GM12878 (cell line): ENCODE measurements around the gene SLC30A7. TPM values are rescaled to one million over a fixed set of nuclear protein-coding genes. Genes with fewer than 3 reads are reported as not detected.

Experiments
- ATAC-seq: fragments of 200-7000 bp; cut with Tn5 transposase; 3 replicates; pipeline ENCODE4 v1.9.1; 2020; ENCODE audit warnings: mild to moderate bottlenecking, moderate library complexity
- BruUV-seq: library from RNA; stranded (reverse); fragments of 400-500 nt; replicated peaks from 2 replicates; lab custom pipeline; 2021; lab: Mats Ljungman, UMichigan
- CTCF ChIA-PET: fragments of 300-600 bp; sonication (Branson Sonifier 250); formaldehyde crosslinking; extraction: SDS; loops from one replicate; lab custom pipeline; 2021; ENCODE audit warnings: inconsistent platforms; lab: Yijun Ruan, JAX
- POLR2A ChIA-PET: fragments of 350-600 bp; formaldehyde crosslinking; extraction: SDS; loops from one replicate; lab custom pipeline; 2021; ENCODE audit warnings: inconsistent platforms; lab: Charles Lee
- RAD21 ChIA-PET: fragments of 300-600 bp; sonication (Branson Sonifier 250); formaldehyde crosslinking; loops from one replicate; lab custom pipeline; 2023; ENCODE audit warnings: antibody characterized with exemption; ENCODE audit not compliant: unreplicated experiment; lab: Charles Lee
- SMC1A ChIA-PET: fragments of 300-600 bp; sonication (Branson Sonifier 250); formaldehyde crosslinking; loops from one replicate; lab custom pipeline; 2023; ENCODE audit not compliant: unreplicated experiment, uncharacterized antibody; lab: Charles Lee
- DNase-seq: peaks from one replicate; pipeline ENCODE4 v3.0.0-alpha.2; 2011; ENCODE audit warnings: low read depth, low spot score
- FAIRE-seq: peaks from 3 replicates; lab custom pipeline; 2011; peaks lifted over from hg19 to GRCh38; lab: Jason Lieb, UNC
- H2AFZ ChIP-seq: 2 replicates; pipeline ENCODE4 v1.6.0; 2011; ENCODE audit warnings: low read depth, low read length, control low read depth; ENCODE audit not compliant: control insufficient read depth
- H3K27ac ChIP-seq: 2 replicates; pipeline ENCODE4 v1.5.1; 2011; ENCODE audit warnings: control low read depth; ENCODE audit not compliant: control insufficient read depth, insufficient read depth
- H3K27me3 ChIP-seq, 2 experiments: replicated peaks in 1 of 2; 2 replicates each; pipeline versions ENCODE4 v1.6.0 to v1.6.1; 2011; ENCODE audit warnings: low read length in 1 of 2; ENCODE audit not compliant: control insufficient read depth in 2 of 2, insufficient read depth in 2 of 2
- H3K36me3 ChIP-seq, 2 experiments: 2 replicates each; pipeline ENCODE4 v1.5.1; 2011; ENCODE audit warnings: low read length in 1 of 2; ENCODE audit not compliant: control insufficient read depth in 2 of 2, insufficient read depth in 2 of 2
- H3K4me1 ChIP-seq: 2 replicates; pipeline ENCODE4 v1.6.1; 2011; ENCODE audit warnings: mild to moderate bottlenecking, low read length, moderate library complexity, mixed read lengths; ENCODE audit not compliant: control insufficient read depth, insufficient read depth
- H3K4me2 ChIP-seq: 2 replicates; pipeline ENCODE4 v1.6.0; 2011; ENCODE audit warnings: control low read depth; ENCODE audit not compliant: control insufficient read depth, insufficient read depth
- H3K4me3 ChIP-seq: fragments of 200-600 bp; sonication (generic); 2 replicates; pipeline ENCODE4 v1.5.1; 2016
- H3K79me2 ChIP-seq: 2 replicates; pipeline ENCODE4 v1.6.0; 2011; ENCODE audit warnings: low read length; ENCODE audit not compliant: control insufficient read depth, insufficient read depth
- H3K9ac ChIP-seq: 2 replicates; pipeline ENCODE4 v1.8.0; 2011; ENCODE audit warnings: low read length, control low read depth, mixed read lengths; ENCODE audit not compliant: control insufficient read depth, insufficient read depth
- H3K9me3 ChIP-seq: replicated peaks from 3 replicates; pipeline ENCODE4 v1.5.1; 2011; ENCODE audit warnings: mild to moderate bottlenecking, low read length; ENCODE audit not compliant: control insufficient read depth, insufficient read depth
- H4K20me1 ChIP-seq: 2 replicates; pipeline ENCODE4 v1.6.0; 2011; ENCODE audit not compliant: control insufficient read depth, insufficient read depth
- BHLHE40 ChIP-seq, 2 experiments: fragments of 450-650 bp in 1 of 2; IDR thresholded peaks; 2 replicates each; pipeline ENCODE4 v1.6.1; 2011 to 2017; ENCODE audit warnings: low read depth in 2 of 2, borderline replicate concordance in 1 of 2, improper control_type of control experiment in 1 of 2, low read length in 1 of 2, mild to moderate bottlenecking in 1 of 2
- CBX5 ChIP-seq: sonication (generic); IDR thresholded peaks from 2 replicates; pipeline ENCODE4 v1.6.1; 2016; ENCODE audit warnings: low read depth, moderate library complexity, mild to moderate bottlenecking, inconsistent platforms
- HDAC6 ChIP-seq: fragments of 200-600 bp; sonication (generic); IDR thresholded peaks from one replicate; pipeline ENCODE4 v1.8.0; 2017; ENCODE audit warnings: antibody characterized with exemption; ENCODE audit not compliant: unreplicated experiment
- IKZF1 ChIP-seq: fragments of 450-650 bp; conservative IDR thresholded peaks from 2 replicates; pipeline ENCODE4 v1.6.1; 2017; ENCODE audit warnings: antibody characterized with exemption, mild to moderate bottlenecking
- KDM1A ChIP-seq: fragments of 200-600 bp; sonication (generic); IDR thresholded peaks from 2 replicates; pipeline ENCODE4 v1.6.1; 2016; ENCODE audit warnings: borderline replicate concordance
- NR2C1 ChIP-seq: fragments of 450-650 bp; IDR thresholded peaks from 2 replicates; pipeline ENCODE4 v1.6.1; 2017; ENCODE audit warnings: antibody characterized with exemption, mild to moderate bottlenecking, moderate library complexity
- NR2F1 ChIP-seq: fragments of 450-650 bp; conservative IDR thresholded peaks from 2 replicates; pipeline ENCODE4 v1.6.1; 2017; ENCODE audit warnings: mild to moderate bottlenecking
- PAX5 ChIP-seq: IDR thresholded peaks from 2 replicates; pipeline ENCODE4 v1.6.1; 2011; ENCODE audit warnings: low read depth, low read length, borderline replicate concordance
- POU2F2 ChIP-seq: IDR thresholded peaks from 3 replicates; pipeline ENCODE4 v1.6.1; 2011; ENCODE audit warnings: low read depth, mild to moderate bottlenecking, low read length, borderline replicate concordance
- RELA ChIP-seq: fragments of 450-650 bp; IDR thresholded peaks from 2 replicates; pipeline ENCODE4 v1.8.0; 2014; ENCODE audit warnings: borderline replicate concordance; ENCODE audit not compliant: partially characterized antibody
- SIN3A ChIP-seq: IDR thresholded peaks from 2 replicates; pipeline ENCODE4 v1.6.1; 2012; ENCODE audit warnings: low read depth, low read length, improper control_type of control experiment
- SPI1 ChIP-seq: IDR thresholded peaks from 2 replicates; pipeline ENCODE4 v1.6.1; 2011; ENCODE audit warnings: low read depth, mild to moderate bottlenecking, low read length, moderate library complexity, borderline replicate concordance; ENCODE audit not compliant: insufficient read depth
- SUZ12 ChIP-seq: fragments of 200-600 bp; sonication (generic); IDR thresholded peaks from one replicate; pipeline ENCODE4 v1.6.1; 2018; ENCODE audit warnings: antibody characterized with exemption, mild to moderate bottlenecking; ENCODE audit not compliant: unreplicated experiment
- TCF12 ChIP-seq: IDR thresholded peaks from 2 replicates; pipeline ENCODE4 v1.6.1; 2011; ENCODE audit warnings: low read depth, mild to moderate bottlenecking, low read length
- WGBS: methylation state at CpG from one replicate; pipeline ENCODE4 v1.1.6; 2016; ENCODE audit warnings: low lambda C conversion rate; ENCODE audit not compliant: insufficient replicate concordance, insufficient coverage; ENCODE audit errors: missing lambda C conversion rate; 5-methylcytosine and 5-hydroxymethylcytosine counted together
- in situ Hi-C: fragments of 300-500 bp; cut with MboI; formaldehyde crosslinking; loops from 9 replicates; pipeline ENCODE4 v1.14.3; 2018; ENCODE audit warnings: mixed read lengths
- intact Hi-C: fragments of 100-400 bp; cut with micrococcal nuclease; formaldehyde crosslinking; loops from one replicate; pipeline ENCODE4 v1.14.2; 2022; ENCODE audit not compliant: unreplicated experiment
- polyA plus RNA-seq, 11 experiments: library from polyadenylated mRNA; depleted of rRNA in 4 of 11; unstranded in 6 of 11; stranded (reverse) in 5 of 11; fragments of >200 nt; fragmentation: Nextera tagmentation in 4 of 11; fragmentation: Illumina TruSeq in 1 of 11; extraction: Ambion mirVana in 4 of 11; extraction: Trizol in 1 of 11; gene quantifications; 1 replicate in 1 of 11; 2 replicates in 10 of 11; pipeline versions ENCODE4 v1.2.1 to v1.2.3, GENCODE V29; 2011 to 2016; ENCODE audit warnings: inconsistent platforms in 2 of 11, missing spikeins in 2 of 11, low read depth in 1 of 11
- total RNA-seq, 4 experiments: library from RNA; depleted of rRNA in 3 of 4; stranded (reverse); fragments of >200 nt in 3 of 4; fragmentation: Illumina TruSeq in 1 of 4; extraction: Trizol in 1 of 4; gene quantifications; 2 replicates each; pipeline versions ENCODE4 v1.2.1 to v1.2.3, GENCODE V29; 2013 to 2021
- TF ChIP-seq, protein P1 (sequence below): fragments of 450-650 bp; IDR thresholded peaks from 2 replicates; pipeline ENCODE4 v1.6.1; 2017; ENCODE audit warnings: mild to moderate bottlenecking, moderate library complexity
- TF ChIP-seq, protein P2 (sequence below), 3 experiments: IDR thresholded peaks in 2 of 3; conservative IDR thresholded peaks in 1 of 3; 2 replicates each; pipeline ENCODE4 v1.5.1; 2011; ENCODE audit warnings: low read depth in 3 of 3, low read length in 3 of 3, mild to moderate bottlenecking in 3 of 3, control low read depth in 2 of 3, moderate library complexity in 2 of 3, inconsistent platforms in 1 of 3, mixed read lengths in 1 of 3; ENCODE audit not compliant: control insufficient read depth in 2 of 3, insufficient read depth in 1 of 3; ENCODE audit errors: extremely low read depth in 1 of 3
- TF ChIP-seq, protein P3 (sequence below): IDR thresholded peaks from 2 replicates; pipeline ENCODE4 v1.6.1; 2011; ENCODE audit warnings: borderline replicate concordance, low read depth, mild to moderate bottlenecking, moderate library complexity, low read length; ENCODE audit not compliant: insufficient read depth, poor library complexity, severe bottlenecking

The SLC30A7 gene
- total and polyA plus RNA-seq, 10 of the 15 experiments (the other 5 are each of a cell fraction or from before 2014, with no cell fraction given), result 4.4 to 23.3 (median 16.9) TPM

DNA sequence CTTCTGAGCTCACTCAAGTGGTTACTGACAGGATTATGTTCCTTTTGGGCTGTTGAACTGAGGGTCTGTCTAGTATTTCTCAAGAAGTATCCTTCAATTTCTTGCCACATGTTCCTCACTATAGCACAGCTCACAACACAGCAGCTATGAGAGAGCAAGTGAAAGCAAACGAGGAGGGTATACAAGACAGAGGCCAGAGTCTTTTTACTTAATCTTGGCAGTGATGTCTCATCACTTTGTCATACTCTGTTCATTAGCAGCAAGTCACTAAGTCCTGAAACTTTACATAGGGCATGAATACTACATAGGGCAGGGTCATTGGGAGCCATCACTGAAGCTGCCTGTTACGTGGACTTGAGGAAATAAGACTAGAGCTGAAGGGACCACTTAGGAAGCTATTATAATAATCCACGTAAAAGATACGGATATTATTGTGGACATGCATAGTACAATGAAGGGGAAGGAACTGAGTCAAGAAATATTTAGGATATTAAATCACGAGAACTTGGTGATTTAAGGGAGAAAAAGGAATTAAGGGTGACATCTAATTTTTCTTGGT lies 63.7 kb downstream of the SLC30A7 start:
- Histone ChIP-seq H3K79me2 (no peaks in the 10 kb centered on the region), H3K9me3 (no peaks in the 10 kb centered on the region), H3K4me3 (no peak overlapping the region), H3K4me1 (no peaks in the 10 kb centered on the region), H2AFZ (no peak overlapping the region), H3K4me2 (no peak overlapping the region), H3K27ac (no peak overlapping the region), H3K9ac (no peak overlapping the region), H3K27me3 (no peaks in the 10 kb centered on the region), H3K36me3 (no peaks in the 10 kb centered on the region; a peak in 1 of 4 replicates), H4K20me1 (no peaks in the 10 kb centered on the region)
- 91% methylated on average over 5 of the region's 5 CpGs for WGBS
- CTCF ChIA-PET, result interaction anchor here (0.5 to 1.5 kb wide), 6 partner anchors 11 to 117 kb away, joined by 3 to 4 read pairs (median 3); no protein-coding TSS in a partner anchor
- SMC1A ChIA-PET, result interaction anchor here (0.6 to 1.9 kb wide), 10 partner anchors 9 to 328 kb away, joined by 3 to 4 read pairs (median 3); no protein-coding TSS in a partner anchor
- ATAC-seq (no peak; the same call in 2 of the 3 replicates), FAIRE-seq (no peak), DNase-seq (no peak)
- RAD21 ChIA-PET, result no interaction called here
- in situ Hi-C loops, result no loop called here
- intact Hi-C loops, result no loop called here
- POLR2A ChIA-PET, result no interaction called here
- no TSS peak for BruUV-seq
- no peak for TF ChIP-seq NR2F1
- no peak for TF ChIP-seq SIN3A
- TF ChIP-seq, protein P1, sequence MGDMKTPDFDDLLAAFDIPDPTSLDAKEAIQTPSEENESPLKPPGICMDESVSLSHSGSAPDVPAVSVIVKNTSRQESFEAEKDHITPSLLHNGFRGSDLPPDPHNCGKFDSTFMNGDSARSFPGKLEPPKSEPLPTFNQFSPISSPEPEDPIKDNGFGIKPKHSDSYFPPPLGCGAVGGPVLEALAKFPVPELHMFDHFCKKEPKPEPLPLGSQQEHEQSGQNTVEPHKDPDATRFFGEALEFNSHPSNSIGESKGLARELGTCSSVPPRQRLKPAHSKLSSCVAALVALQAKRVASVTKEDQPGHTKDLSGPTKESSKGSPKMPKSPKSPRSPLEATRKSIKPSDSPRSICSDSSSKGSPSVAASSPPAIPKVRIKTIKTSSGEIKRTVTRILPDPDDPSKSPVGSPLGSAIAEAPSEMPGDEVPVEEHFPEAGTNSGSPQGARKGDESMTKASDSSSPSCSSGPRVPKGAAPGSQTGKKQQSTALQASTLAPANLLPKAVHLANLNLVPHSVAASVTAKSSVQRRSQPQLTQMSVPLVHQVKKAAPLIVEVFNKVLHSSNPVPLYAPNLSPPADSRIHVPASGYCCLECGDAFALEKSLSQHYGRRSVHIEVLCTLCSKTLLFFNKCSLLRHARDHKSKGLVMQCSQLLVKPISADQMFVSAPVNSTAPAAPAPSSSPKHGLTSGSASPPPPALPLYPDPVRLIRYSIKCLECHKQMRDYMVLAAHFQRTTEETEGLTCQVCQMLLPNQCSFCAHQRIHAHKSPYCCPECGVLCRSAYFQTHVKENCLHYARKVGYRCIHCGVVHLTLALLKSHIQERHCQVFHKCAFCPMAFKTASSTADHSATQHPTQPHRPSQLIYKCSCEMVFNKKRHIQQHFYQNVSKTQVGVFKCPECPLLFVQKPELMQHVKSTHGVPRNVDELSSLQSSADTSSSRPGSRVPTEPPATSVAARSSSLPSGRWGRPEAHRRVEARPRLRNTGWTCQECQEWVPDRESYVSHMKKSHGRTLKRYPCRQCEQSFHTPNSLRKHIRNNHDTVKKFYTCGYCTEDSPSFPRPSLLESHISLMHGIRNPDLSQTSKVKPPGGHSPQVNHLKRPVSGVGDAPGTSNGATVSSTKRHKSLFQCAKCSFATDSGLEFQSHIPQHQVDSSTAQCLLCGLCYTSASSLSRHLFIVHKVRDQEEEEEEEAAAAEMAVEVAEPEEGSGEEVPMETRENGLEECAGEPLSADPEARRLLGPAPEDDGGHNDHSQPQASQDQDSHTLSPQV, result no peak
- no peak for TF ChIP-seq PAX5
- no peak for TF ChIP-seq KDM1A
- no peak for TF ChIP-seq POU2F2
- no peak for TF ChIP-seq IKZF1
- TF ChIP-seq SPI1, result no peak
- TF ChIP-seq TCF12, result no peak
- TF ChIP-seq HDAC6, result no peak
- no peak for TF ChIP-seq CBX5
- no peak for TF ChIP-seq SUZ12
- TF ChIP-seq BHLHE40 (IDR thresholded peaks at IDR 0.05; ENCODE audit: borderline replicate concordance in 1 of 2, low read depth in 2 of 2, low read length in 1 of 2), result no peak
- no peak for TF ChIP-seq NR2C1
- TF ChIP-seq, protein P2, sequence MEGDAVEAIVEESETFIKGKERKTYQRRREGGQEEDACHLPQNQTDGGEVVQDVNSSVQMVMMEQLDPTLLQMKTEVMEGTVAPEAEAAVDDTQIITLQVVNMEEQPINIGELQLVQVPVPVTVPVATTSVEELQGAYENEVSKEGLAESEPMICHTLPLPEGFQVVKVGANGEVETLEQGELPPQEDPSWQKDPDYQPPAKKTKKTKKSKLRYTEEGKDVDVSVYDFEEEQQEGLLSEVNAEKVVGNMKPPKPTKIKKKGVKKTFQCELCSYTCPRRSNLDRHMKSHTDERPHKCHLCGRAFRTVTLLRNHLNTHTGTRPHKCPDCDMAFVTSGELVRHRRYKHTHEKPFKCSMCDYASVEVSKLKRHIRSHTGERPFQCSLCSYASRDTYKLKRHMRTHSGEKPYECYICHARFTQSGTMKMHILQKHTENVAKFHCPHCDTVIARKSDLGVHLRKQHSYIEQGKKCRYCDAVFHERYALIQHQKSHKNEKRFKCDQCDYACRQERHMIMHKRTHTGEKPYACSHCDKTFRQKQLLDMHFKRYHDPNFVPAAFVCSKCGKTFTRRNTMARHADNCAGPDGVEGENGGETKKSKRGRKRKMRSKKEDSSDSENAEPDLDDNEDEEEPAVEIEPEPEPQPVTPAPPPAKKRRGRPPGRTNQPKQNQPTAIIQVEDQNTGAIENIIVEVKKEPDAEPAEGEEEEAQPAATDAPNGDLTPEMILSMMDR (IDR thresholded peaks at IDR 0.05 in 2 of 3, conservative IDR thresholded peaks at IDR 0.05 in 1 of 3; ENCODE audit: control insufficient read depth in 2 of 3, extremely low read depth in 1 of 3, insufficient read depth in 1 of 3, low read depth in 3 of 3, low read length in 3 of 3), result no peak
- no peak for TF ChIP-seq RELA
- TF ChIP-seq, protein P3, sequence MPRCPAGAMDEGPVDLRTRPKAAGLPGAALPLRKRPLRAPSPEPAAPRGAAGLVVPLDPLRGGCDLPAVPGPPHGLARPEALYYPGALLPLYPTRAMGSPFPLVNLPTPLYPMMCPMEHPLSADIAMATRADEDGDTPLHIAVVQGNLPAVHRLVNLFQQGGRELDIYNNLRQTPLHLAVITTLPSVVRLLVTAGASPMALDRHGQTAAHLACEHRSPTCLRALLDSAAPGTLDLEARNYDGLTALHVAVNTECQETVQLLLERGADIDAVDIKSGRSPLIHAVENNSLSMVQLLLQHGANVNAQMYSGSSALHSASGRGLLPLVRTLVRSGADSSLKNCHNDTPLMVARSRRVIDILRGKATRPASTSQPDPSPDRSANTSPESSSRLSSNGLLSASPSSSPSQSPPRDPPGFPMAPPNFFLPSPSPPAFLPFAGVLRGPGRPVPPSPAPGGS, result no peak
